RWPE2 (cell line): ENCODE measurements around the gene RACK1.

ENCODE experiments used
- ATAC-seq: fragments of 200-7000 bp; cut with Tn5 transposase; 3 replicates; pipeline ENCODE4 v1.9.1; 2021; ENCODE audit warnings: low read depth
- DNase-seq: peaks from one replicate; pipeline ENCODE4 v3.0.0-alpha.2; 2020; ENCODE audit warnings: low spot score
- H3K27ac ChIP-seq: fragments of 450-650 bp; 2 replicates; pipeline ENCODE4 v1.5.1; 2017; ENCODE audit warnings: mild to moderate bottlenecking; ENCODE audit not compliant: poor library complexity, severe bottlenecking
- H3K27me3 ChIP-seq: fragments of 250-450 bp; sonication (Bioruptor Pico); 2 replicates; pipeline ENCODE4 v1.5.1; 2021; ENCODE audit warnings: mild to moderate bottlenecking, moderate library complexity; ENCODE audit not compliant: insufficient read depth, poor library complexity, severe bottlenecking
- H3K36me3 ChIP-seq: fragments of 250-450 bp; sonication (Bioruptor Pico); 2 replicates; pipeline ENCODE4 v1.5.1; 2020; ENCODE audit warnings: low read depth, mild to moderate bottlenecking, moderate library complexity
- H3K4me1 ChIP-seq: fragments of 250-450 bp; sonication (Bioruptor Pico); 2 replicates; pipeline ENCODE4 v1.5.1; 2021; ENCODE audit warnings: mild to moderate bottlenecking, moderate library complexity; ENCODE audit not compliant: insufficient read depth, poor library complexity, severe bottlenecking
- H3K4me3 ChIP-seq: fragments of 250-450 bp; sonication (Bioruptor Pico); 2 replicates; pipeline ENCODE4 v1.5.1; 2021; ENCODE audit warnings: mild to moderate bottlenecking, moderate library complexity; ENCODE audit not compliant: severe bottlenecking
- H3K9me3 ChIP-seq: fragments of 250-450 bp; sonication (Bioruptor Pico); 2 replicates; pipeline ENCODE4 v1.5.1; 2021; ENCODE audit warnings: mild to moderate bottlenecking, moderate library complexity; ENCODE audit not compliant: severe bottlenecking
- CTCF ChIP-seq: fragments of 450-650 bp; IDR thresholded peaks from one replicate; pipeline ENCODE4 v1.5.1; 2017; ENCODE audit warnings: mild to moderate bottlenecking, moderate library complexity; ENCODE audit not compliant: poor library complexity, severe bottlenecking

RACK1 gene

DNA sequence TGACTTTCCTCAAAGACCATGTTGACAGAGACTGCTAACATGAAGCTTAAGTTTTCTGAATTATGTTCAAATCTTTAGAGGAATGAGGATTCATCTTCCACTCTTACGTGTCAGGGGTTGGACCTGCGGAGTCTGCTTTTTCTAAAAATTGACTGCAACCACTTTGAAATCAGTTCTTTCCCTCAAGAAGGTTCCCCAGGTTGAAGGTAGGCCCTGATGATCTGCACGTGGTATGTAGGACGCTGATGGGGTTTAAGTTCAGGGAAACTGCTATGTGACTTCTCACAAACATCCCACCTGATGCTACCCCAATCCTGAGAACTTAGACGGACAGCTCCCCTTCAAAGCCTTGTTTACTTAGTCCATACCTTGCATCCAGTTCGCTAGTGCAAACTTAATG, 7.2 kb downstream of the RACK1 start:
- DNase-seq = no peak
- Histone ChIP-seq H3K27ac (no peak overlapping the region), H3K4me3 (no peak overlapping the region), H3K9me3 (no peaks in the 10 kb centered on the region), H3K36me3 (peaks cover 94% of the 10 kb centered on the region), H3K4me1 (peaks cover 3% of the 10 kb centered on the region), H3K27me3 (no peaks in the 10 kb centered on the region)
- no peak for TF ChIP-seq CTCF
- ATAC-seq = no peak

- Histone ChIP-seq H3K4me1 (no peaks in the 10 kb centered on the region), H3K27me3 (no peaks in the 10 kb centered on the region), H3K9me3 (no peaks in the 10 kb centered on the region), H3K4me3 (no peak overlapping the region), H3K27ac (peak overlapping the region; percentile 3), H3K36me3 (peaks cover 94% of the 10 kb centered on the region)
- TF ChIP-seq CTCF = no peak
- ATAC-seq (peak; percentile 11), DNase-seq (no peak)
Observed at GRCh38 chr5:181235689-181236366, 7.9 kb downstream of the RACK1 start.

GRCh38 chr5:181235323-181235688, 8.4 kb downstream of the RACK1 start:
- H3K27me3 ChIP-seq = no peaks in the 10 kb centered on the region
- H3K4me1 ChIP-seq = no peaks in the 10 kb centered on the region
- DNase-seq = no peak
- H3K4me3 ChIP-seq = no peak overlapping the region
- H3K36me3 ChIP-seq = peaks cover 93% of the 10 kb centered on the region
- H3K9me3 ChIP-seq = no peaks in the 10 kb centered on the region
- TF ChIP-seq CTCF = no peak
- peak; percentile 1; the same call in 2 of the 3 replicates for ATAC-seq
- H3K27ac ChIP-seq = peak overlapping the region; percentile 3

DNA sequence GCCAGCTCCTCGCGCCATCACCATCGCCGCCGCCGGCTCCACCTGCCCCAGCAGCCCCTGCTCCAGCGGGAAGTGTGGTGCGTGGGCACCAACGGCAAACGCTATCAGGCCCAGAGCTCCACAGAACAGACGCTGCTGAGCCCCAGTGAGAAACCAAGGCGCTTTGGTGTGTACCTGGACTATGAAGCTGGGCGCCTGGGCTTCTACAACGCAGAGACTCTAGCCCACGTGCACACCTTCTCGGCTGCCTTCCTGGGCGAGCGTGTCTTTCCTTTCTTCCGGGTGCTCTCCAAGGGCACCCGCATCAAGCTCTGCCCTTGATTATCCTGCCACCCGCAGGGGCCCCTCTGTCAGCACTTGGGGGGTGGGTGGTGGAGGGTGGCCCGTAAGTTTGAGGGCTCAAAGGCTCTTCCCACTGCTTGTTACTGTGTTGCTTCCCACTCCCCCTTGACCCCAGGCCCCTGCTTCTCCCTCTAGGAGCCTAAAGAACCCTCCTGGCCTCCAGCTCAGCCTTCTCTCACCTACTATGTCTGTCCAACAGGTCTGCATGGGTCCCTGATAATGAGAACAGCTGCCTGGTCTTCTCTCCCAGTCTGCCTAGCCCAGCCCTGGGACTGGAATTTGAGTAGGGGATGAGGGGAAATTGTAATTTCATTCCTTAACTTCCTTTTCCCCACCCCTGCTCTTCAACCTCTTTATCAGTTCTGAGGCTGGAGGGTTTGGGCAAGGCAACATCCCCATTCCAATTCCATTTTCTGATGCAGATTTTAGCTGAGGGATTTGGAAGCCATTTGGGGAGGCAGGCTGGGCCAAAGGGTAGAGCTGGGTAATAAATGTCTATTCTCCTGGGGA, 9.0 kb downstream of the RACK1 start:
- no peak for TF ChIP-seq CTCF
- no peak for DNase-seq
- peaks cover 92% of the 10 kb centered on the region for H3K36me3 ChIP-seq

More for the DNA sequence above, 9.0 kb downstream of the RACK1 start:
- no peak overlapping the region for H3K4me3 ChIP-seq
- H3K9me3 ChIP-seq = no peaks in the 10 kb centered on the region
- peak; percentile 21 for ATAC-seq
- H3K27me3 ChIP-seq = no peaks in the 10 kb centered on the region
- no peaks in the 10 kb centered on the region for H3K4me1 ChIP-seq
- H3K27ac ChIP-seq = peak overlapping the region; percentile 3
